Lower lobe of right lung (tissue), 2 donors: ENCODE measurements around the gene BNC2. TPM values are rescaled to one million over a fixed set of nuclear protein-coding genes. Genes with fewer than 3 reads are reported as not detected.
"Not testable (repeated sequence)": the region's sequence is repeated elsewhere in the genome, so short reads cannot be mapped to it uniquely, and the experiment has no call there.

ENCODE experiments used
- ATAC-seq, 2 donors: fragments of 200-7000 bp; cut with Tn5 transposase; one replicate each; pipeline ENCODE4 v1.9.1; 2020 to 2022; ENCODE audit warnings: mild to moderate bottlenecking in 2 of 2, moderate library complexity in 2 of 2
- DNase-seq: peaks from one replicate; pipeline ENCODE4 v3.0.0-alpha.2; 2020
- H3K27ac ChIP-seq: fragments of 200-600 bp; one replicate; pipeline ENCODE4 v1.8.0; 2022
- H3K27me3 ChIP-seq: fragments of 200-600 bp; one replicate; pipeline ENCODE4 v1.8.0; 2022; ENCODE audit warnings: low read depth
- H3K36me3 ChIP-seq: fragments of 200-600 bp; one replicate; pipeline ENCODE4 v1.8.0; 2022; ENCODE audit warnings: mild to moderate bottlenecking
- H3K4me1 ChIP-seq: fragments of 200-600 bp; one replicate; pipeline ENCODE4 v1.8.0; 2022
- H3K4me3 ChIP-seq: fragments of 200-600 bp; one replicate; pipeline ENCODE4 v1.8.0; 2022; ENCODE audit warnings: mild to moderate bottlenecking
- H3K9me3 ChIP-seq: fragments of 200-600 bp; one replicate; pipeline ENCODE4 v1.8.0; 2022
- intact Hi-C: fragments of 100-400 bp; cut with DNase I; formaldehyde crosslinking; loops from one replicate; pipeline ENCODE4 v1.11.0; 2022
- total RNA-seq: library from RNA; stranded (reverse); fragmentation: NEBNext Ultra II Directional; extraction: Animal tissue kit (Norgen Biotek cat#: 25700); gene quantifications from one replicate; pipeline ENCODE4 v1.2.1, GENCODE V29; 2021
- TF ChIP-seq, protein P1 (sequence below): fragments of 200-600 bp; IDR thresholded peaks from one replicate; pipeline ENCODE4 v1.8.0; 2022; ENCODE audit warnings: antibody characterized with exemption, mild to moderate bottlenecking
- donor health status: DM: no; HTN: yes; CAD: no; lungs with severe emphysema.

The BNC2 gene
- total RNA-seq, 1 donor from 2014 or later = 15.0 TPM

DNA sequence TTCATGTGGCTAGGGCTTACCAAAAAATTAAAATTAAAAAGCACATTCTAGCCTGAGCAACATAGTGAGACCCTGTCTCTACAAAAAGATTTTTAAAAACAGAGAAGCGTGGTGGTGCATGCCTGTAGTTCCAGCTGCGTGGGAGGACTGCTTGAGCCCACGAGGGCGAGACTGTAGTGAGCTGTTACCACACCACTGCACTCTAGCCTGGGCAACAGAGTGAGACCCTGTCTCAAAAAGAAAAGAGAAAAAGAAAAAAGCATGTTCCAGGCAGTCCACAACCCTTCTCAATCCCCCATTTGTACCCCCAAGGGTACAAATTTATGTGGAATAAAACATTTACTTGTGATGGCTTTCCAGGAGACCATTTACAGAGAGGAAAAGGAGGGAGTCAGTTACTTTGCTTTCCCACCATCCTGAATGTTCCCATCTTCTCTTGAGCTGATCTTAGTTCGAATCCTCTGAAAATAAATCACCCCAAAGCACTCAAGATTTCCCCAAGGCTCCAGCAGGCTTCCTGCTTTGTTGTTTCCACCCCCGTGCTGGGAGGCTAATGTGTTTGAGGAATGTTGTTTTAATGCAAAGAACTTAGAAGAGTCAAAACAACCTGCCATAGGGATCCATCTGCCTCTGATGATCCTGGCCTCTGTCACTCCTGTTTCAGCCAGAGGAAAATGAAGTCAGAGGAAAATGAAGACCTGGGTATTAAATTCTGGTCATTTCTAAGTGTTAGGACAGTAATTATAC is 384.7 kb downstream of the BNC2 start:
- no peak overlapping the region for H3K27ac ChIP-seq
- DNase-seq (no peak), ATAC-seq (no peak)
- H3K36me3 ChIP-seq = no peaks in the 10 kb centered on the region
- intact Hi-C loops = no loop called here
- no peak overlapping the region for H3K4me3 ChIP-seq
- no peaks in the 10 kb centered on the region for H3K4me1 ChIP-seq
- TF ChIP-seq, protein P1, sequence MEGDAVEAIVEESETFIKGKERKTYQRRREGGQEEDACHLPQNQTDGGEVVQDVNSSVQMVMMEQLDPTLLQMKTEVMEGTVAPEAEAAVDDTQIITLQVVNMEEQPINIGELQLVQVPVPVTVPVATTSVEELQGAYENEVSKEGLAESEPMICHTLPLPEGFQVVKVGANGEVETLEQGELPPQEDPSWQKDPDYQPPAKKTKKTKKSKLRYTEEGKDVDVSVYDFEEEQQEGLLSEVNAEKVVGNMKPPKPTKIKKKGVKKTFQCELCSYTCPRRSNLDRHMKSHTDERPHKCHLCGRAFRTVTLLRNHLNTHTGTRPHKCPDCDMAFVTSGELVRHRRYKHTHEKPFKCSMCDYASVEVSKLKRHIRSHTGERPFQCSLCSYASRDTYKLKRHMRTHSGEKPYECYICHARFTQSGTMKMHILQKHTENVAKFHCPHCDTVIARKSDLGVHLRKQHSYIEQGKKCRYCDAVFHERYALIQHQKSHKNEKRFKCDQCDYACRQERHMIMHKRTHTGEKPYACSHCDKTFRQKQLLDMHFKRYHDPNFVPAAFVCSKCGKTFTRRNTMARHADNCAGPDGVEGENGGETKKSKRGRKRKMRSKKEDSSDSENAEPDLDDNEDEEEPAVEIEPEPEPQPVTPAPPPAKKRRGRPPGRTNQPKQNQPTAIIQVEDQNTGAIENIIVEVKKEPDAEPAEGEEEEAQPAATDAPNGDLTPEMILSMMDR = no peak
- H3K9me3 ChIP-seq = no peaks in the 10 kb centered on the region
- H3K27me3 ChIP-seq = no peaks in the 10 kb centered on the region

DNA sequence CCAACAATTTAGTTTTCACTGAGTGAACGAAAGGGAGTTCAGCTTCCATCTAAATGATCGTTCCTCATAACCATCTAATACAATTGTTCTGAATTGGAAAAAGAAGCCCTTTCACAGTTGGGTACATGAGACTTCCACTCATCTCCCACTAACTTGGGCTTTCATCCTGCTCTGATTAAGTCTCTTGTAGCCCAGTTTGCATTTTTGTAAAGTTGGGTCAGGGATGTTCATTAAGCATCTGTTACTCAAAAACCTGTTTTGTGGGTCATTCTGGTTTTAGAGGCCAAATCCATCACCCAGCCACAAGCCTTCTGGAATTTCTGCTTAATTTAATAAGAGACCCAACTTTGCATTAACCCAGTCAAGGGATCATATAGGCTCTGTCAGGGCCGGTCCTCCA is 385.3 kb downstream of the BNC2 start:
- Histone ChIP-seq H3K9me3 (no peaks in the 10 kb centered on the region), H3K27ac (no peak overlapping the region), H3K4me1 (no peaks in the 10 kb centered on the region), H3K4me3 (no peak overlapping the region), H3K27me3 (no peaks in the 10 kb centered on the region), H3K36me3 (no peaks in the 10 kb centered on the region)
- DNase-seq = no peak
- TF ChIP-seq, protein P1 = no peak
- intact Hi-C loops = no loop called here
- no peak for ATAC-seq

DNA sequence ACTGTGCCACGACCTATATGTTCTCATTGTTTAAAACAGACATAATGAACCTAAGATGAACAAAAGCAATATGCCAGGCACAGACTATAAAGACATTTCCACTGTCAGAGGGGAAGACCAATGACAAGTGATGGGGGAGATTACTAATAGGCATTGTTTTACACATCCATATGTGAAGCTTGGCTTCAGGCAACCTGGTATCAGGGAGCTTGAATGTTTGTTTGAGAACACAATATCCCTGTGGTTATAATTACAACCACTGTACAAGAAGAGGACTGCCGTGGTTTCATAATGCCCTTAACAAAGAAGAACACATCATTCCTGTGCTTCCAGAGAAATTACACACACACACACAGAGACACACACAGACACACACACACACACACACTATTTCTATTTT is 385.7 kb downstream of the BNC2 start:
- TF ChIP-seq, protein P1 = no peak
- H3K4me3 ChIP-seq = no peak overlapping the region
- no peaks in the 10 kb centered on the region for H3K27me3 ChIP-seq
- DNase-seq (no peak), ATAC-seq (no peak)
- no peak overlapping the region for H3K27ac ChIP-seq
- intact Hi-C loops = no loop called here
- no peaks in the 10 kb centered on the region for H3K9me3 ChIP-seq
- no peaks in the 10 kb centered on the region for H3K4me1 ChIP-seq
- no peaks in the 10 kb centered on the region for H3K36me3 ChIP-seq

DNA sequence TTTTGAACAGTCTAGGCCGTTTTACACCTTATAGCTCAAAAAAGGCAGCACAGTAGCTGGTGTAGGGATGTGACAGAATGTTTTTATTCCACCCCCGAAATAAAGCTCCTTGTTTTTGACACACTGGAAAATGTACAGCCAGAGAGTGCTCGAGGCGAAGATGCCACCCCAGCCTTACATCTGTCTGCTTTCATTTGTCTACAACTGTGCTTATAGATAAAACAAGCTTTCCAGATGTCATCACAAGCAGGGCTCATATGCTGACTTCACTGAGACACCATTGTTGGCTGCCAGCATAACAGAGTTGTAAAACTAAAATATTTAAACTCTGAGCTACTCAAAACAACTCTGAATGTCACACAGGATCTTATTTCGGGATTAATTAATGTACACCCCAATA is 386.3 kb downstream of the BNC2 start:
- intact Hi-C loops = no loop called here
- TF ChIP-seq, protein P1 = no peak
- no peaks in the 10 kb centered on the region for H3K36me3 ChIP-seq
- H3K27me3 ChIP-seq = no peaks in the 10 kb centered on the region
- H3K27ac ChIP-seq = no peak overlapping the region
- no peak for DNase-seq
- no peaks in the 10 kb centered on the region for H3K4me1 ChIP-seq
- no peak for ATAC-seq
- no peaks in the 10 kb centered on the region for H3K9me3 ChIP-seq
- no peak overlapping the region for H3K4me3 ChIP-seq

DNA sequence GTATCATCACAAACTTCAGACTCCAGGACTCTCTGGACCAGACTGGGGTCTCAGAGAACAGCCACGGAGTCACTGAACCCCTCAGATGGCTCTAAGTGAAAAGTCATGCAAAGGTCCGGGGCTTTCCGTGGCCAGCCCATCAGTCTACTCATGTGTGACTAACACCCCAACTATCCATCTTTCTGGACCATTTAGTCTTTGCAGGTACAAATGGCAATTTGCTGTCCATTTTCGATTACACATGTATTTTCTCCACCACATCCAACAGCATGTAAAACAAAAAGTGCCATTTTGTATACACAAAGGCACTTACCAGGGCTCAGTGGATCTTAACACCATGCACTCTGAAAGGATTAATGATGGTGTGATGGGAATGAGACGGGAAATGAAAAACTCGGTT is 387.7 kb downstream of the BNC2 start:
- DNase-seq = no peak
- Histone ChIP-seq H3K27me3 (no peaks in the 10 kb centered on the region), H3K27ac (no peak overlapping the region), H3K36me3 (no peaks in the 10 kb centered on the region), H3K4me1 (no peaks in the 10 kb centered on the region), H3K4me3 (no peak overlapping the region), H3K9me3 (no peaks in the 10 kb centered on the region)
- intact Hi-C loops = no loop called here
- no peak for ATAC-seq
- TF ChIP-seq, protein P1 = no peak

DNA sequence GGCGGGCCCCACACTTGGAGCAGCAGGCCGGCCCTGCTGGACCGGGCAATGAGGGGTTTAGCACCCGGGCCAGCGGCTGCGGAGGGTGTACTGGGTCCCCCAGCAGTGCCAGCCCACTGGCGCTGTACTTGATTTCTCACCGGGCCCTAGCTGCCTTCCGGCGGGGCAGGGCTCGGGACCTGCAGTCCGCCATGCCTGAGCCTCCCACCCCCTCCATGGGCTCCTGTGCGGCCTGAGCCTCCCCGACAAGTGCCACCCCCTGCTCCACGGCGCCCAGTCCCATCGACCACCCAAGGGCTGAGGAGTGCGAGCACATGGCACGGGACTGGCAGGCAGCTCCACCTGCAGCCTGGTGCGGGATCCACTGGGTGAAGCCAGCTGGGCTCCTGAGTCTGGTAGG is 389.9 kb downstream of the BNC2 start:
- H3K36me3 ChIP-seq = not testable (repeated sequence)

More for the DNA sequence above, 389.9 kb downstream of the BNC2 start:
- H3K27me3 ChIP-seq, H3K27ac ChIP-seq, H3K9me3 ChIP-seq, H3K4me1 ChIP-seq, intact Hi-C loops, H3K4me3 ChIP-seq, ATAC-seq, DNase-seq: not testable (repeated sequence)
